ENCODE data around the gene GALE. TPM values are rescaled to one million over a fixed set of nuclear protein-coding genes. Genes with fewer than 3 reads are reported as not detected.

The GALE gene
- total and polyA plus RNA-seq, 2 of the 13 experiments (the other 11 are each of a cell fraction or from before 2014, with no cell fraction given), result 85.2 to 88.4 TPM

DNA sequence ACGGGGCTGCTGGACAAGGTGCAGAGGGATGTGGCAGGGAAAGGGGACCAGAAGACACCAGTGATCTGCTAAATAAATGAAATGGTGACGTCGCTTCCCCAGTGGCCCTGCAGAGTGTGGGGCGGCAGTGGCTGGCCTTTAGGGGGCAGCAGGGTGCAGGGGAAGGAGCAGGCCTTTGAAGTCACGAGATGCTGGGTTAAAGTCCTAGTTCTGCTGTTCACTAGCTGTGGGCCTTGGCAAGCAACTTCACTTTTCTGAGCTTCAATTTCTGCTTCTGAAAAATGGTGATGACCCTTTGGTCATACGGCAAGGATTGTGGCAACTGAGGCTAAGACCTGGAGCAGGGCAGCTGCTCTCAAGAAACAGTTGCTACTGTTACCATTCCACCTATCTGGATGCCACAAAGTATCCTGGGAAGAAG, 9.2 kb upstream of the GALE start (continued):
- TF ChIP-seq KMT2A (CRISPR knock-in tag; IDR thresholded peaks at IDR 0.05), result no peak
- TF ChIP-seq RAD51 (IDR thresholded peaks at IDR 0.05; ENCODE audit: borderline replicate concordance), result no peak
- TF ChIP-seq MED13 (CRISPR knock-in tag; IDR thresholded peaks at IDR 0.05), result no peak
- 0 out of 2 replicates have a peak, but pooled peaks have one; percentile 47 for TF ChIP-seq ZNF224 (CRISPR knock-in tag; IDR thresholded peaks at IDR 0.05)
- peak; percentile 56 for TF ChIP-seq GATAD2A (CRISPR knock-in tag; IDR thresholded peaks at IDR 0.05)
- no peak for TF ChIP-seq ZNF3 (CRISPR knock-in tag; IDR thresholded peaks at IDR 0.05)
- TF ChIP-seq KAT8 (CRISPR knock-in tag; IDR thresholded peaks at IDR 0.05), result peak; percentile 68
- no peak for TF ChIP-seq PAWR (CRISPR knock-in tag; IDR thresholded peaks at IDR 0.05; ENCODE audit: borderline replicate concordance)
- no peak for TF ChIP-seq ATAD3A (CRISPR knock-in tag; IDR thresholded peaks at IDR 0.05)
- TF ChIP-seq, protein P1, sequence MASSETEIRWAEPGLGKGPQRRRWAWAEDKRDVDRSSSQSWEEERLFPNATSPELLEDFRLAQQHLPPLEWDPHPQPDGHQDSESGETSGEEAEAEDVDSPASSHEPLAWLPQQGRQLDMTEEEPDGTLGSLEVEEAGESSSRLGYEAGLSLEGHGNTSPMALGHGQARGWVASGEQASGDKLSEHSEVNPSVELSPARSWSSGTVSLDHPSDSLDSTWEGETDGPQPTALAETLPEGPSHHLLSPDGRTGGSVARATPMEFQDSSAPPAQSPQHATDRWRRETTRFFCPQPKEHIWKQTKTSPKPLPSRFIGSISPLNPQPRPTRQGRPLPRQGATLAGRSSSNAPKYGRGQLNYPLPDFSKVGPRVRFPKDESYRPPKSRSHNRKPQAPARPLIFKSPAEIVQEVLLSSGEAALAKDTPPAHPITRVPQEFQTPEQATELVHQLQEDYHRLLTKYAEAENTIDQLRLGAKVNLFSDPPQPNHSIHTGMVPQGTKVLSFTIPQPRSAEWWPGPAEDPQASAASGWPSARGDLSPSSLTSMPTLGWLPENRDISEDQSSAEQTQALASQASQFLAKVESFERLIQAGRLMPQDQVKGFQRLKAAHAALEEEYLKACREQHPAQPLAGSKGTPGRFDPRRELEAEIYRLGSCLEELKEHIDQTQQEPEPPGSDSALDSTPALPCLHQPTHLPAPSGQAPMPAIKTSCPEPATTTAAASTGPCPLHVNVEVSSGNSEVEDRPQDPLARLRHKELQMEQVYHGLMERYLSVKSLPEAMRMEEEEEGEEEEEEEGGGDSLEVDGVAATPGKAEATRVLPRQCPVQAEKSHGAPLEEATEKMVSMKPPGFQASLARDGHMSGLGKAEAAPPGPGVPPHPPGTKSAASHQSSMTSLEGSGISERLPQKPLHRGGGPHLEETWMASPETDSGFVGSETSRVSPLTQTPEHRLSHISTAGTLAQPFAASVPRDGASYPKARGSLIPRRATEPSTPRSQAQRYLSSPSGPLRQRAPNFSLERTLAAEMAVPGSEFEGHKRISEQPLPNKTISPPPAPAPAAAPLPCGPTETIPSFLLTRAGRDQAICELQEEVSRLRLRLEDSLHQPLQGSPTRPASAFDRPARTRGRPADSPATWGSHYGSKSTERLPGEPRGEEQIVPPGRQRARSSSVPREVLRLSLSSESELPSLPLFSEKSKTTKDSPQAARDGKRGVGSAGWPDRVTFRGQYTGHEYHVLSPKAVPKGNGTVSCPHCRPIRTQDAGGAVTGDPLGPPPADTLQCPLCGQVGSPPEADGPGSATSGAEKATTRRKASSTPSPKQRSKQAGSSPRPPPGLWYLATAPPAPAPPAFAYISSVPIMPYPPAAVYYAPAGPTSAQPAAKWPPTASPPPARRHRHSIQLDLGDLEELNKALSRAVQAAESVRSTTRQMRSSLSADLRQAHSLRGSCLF (CRISPR knock-in tag; IDR thresholded peaks at IDR 0.05; ENCODE audit: borderline replicate concordance), result no peak
- TF ChIP-seq, protein P2, sequence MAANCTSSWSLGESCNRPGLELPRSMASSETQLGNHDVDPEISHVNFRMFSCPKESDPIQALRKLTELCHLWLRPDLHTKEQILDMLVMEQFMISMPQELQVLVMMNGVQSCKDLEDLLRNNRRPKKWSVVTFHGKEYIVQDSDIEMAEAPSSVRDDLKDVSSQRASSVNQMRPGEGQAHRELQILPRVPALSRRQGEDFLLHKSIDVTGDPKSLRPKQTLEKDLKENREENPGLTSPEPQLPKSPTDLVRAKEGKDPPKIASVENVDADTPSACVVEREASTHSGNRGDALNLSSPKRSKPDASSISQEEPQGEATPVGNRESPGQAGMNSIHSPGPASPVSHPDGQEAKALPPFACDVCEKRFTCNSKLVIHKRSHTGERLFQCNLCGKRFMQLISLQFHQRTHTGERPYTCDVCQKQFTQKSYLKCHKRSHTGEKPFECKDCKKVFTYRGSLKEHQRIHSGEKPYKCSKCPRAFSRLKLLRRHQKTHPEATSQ (CRISPR knock-in tag; IDR thresholded peaks at IDR 0.05; ENCODE audit: borderline replicate concordance), result no peak
- TF ChIP-seq, protein P3, sequence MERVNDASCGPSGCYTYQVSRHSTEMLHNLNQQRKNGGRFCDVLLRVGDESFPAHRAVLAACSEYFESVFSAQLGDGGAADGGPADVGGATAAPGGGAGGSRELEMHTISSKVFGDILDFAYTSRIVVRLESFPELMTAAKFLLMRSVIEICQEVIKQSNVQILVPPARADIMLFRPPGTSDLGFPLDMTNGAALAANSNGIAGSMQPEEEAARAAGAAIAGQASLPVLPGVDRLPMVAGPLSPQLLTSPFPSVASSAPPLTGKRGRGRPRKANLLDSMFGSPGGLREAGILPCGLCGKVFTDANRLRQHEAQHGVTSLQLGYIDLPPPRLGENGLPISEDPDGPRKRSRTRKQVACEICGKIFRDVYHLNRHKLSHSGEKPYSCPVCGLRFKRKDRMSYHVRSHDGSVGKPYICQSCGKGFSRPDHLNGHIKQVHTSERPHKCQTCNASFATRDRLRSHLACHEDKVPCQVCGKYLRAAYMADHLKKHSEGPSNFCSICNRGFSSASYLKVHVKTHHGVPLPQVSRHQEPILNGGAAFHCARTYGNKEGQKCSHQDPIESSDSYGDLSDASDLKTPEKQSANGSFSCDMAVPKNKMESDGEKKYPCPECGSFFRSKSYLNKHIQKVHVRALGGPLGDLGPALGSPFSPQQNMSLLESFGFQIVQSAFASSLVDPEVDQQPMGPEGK (CRISPR knock-in tag; IDR thresholded peaks at IDR 0.05), result no peak
- TF ChIP-seq ZNF329 (CRISPR knock-in tag; IDR thresholded peaks at IDR 0.05; ENCODE audit: low read depth), result no peak
- peak; percentile 95 for TF ChIP-seq TCF7 (IDR thresholded peaks at IDR 0.05; ENCODE audit: low read depth)
- TF ChIP-seq, protein P4, sequence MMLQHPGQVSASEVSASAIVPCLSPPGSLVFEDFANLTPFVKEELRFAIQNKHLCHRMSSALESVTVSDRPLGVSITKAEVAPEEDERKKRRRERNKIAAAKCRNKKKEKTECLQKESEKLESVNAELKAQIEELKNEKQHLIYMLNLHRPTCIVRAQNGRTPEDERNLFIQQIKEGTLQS (CRISPR knock-in tag; IDR thresholded peaks at IDR 0.05), result peak; percentile 22; the same call in 1 of the 2 replicates
- no peak for TF ChIP-seq PHF21A (CRISPR knock-in tag; IDR thresholded peaks at IDR 0.05)
- TF ChIP-seq ZNF670 (CRISPR knock-in tag; IDR thresholded peaks at IDR 0.05; ENCODE audit: borderline replicate concordance), result no peak
- TF ChIP-seq ZNF337 (CRISPR knock-in tag; IDR thresholded peaks at IDR 0.05; ENCODE audit: borderline replicate concordance, low read depth), result no peak
- no peak for TF ChIP-seq ZNF577 (CRISPR knock-in tag; IDR thresholded peaks at IDR 0.05; ENCODE audit: borderline replicate concordance, low read depth)
- TF ChIP-seq AHR (CRISPR knock-in tag; IDR thresholded peaks at IDR 0.05), result no peak
- TF ChIP-seq, protein P5, sequence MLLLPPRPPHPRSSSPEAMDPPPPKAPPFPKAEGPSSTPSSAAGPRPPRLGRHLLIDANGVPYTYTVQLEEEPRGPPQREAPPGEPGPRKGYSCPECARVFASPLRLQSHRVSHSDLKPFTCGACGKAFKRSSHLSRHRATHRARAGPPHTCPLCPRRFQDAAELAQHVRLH (CRISPR knock-in tag; IDR thresholded peaks at IDR 0.05; ENCODE audit: borderline replicate concordance, low read depth), result no peak
- TF ChIP-seq CBFB (CRISPR knock-in tag; IDR thresholded peaks at IDR 0.05), result no peak
- no peak for TF ChIP-seq ZNF782 (CRISPR knock-in tag; IDR thresholded peaks at IDR 0.05; ENCODE audit: borderline replicate concordance)
- TF ChIP-seq ZNF773 (CRISPR knock-in tag; IDR thresholded peaks at IDR 0.05; ENCODE audit: borderline replicate concordance), result no peak
